HepG2 (cell line): ENCODE results near the gene NAP1L4.

Experiments used
- CREBL2 ChIP-seq: sonication (generic); formaldehyde crosslinking; IDR thresholded peaks from 2 replicates; pipeline ENCODE4 v1.8.1; 2023; ENCODE audit warnings: missing genetic modification reagents, mild to moderate bottlenecking, borderline replicate concordance
- CTCF ChIP-seq: sonication (generic); formaldehyde crosslinking; IDR thresholded peaks from 2 replicates; pipeline ENCODE4 v1.5.0; 2020; ENCODE audit warnings: mild to moderate bottlenecking, missing genetic modification reagents, moderate library complexity
- FOXP4 ChIP-seq: sonication (generic); formaldehyde crosslinking; IDR thresholded peaks from 2 replicates; pipeline ENCODE4 v1.4.0; 2020; ENCODE audit warnings: missing genetic modification reagents
- GABPA ChIP-seq, 2 experiments: IDR thresholded peaks; 2 replicates each; pipeline ENCODE4 v1.6.1; 2011 to 2016; ENCODE audit warnings: low read depth in 2 of 2, low read length in 1 of 2, missing biosample characterization in 1 of 2, missing genetic modification characterization in 1 of 2
- JUND ChIP-seq: sonication (generic); formaldehyde crosslinking; IDR thresholded peaks from 2 replicates; pipeline ENCODE4 v1.8.0; 2022; ENCODE audit warnings: mild to moderate bottlenecking, missing genetic modification reagents
- KAT8 ChIP-seq: IDR thresholded peaks from 2 replicates; pipeline ENCODE4 v1.6.1; 2016; ENCODE audit warnings: missing genetic modification reagents, missing compliant biosample characterization
- MXD4 ChIP-seq: IDR thresholded peaks from 2 replicates; pipeline ENCODE4 v1.6.1; 2016; ENCODE audit warnings: mild to moderate bottlenecking, missing biosample characterization, missing genetic modification reagents
- MZF1 ChIP-seq: sonication (generic); formaldehyde crosslinking; IDR thresholded peaks from 2 replicates; pipeline ENCODE4 v1.8.1; 2023; ENCODE audit warnings: mild to moderate bottlenecking, missing genetic modification reagents, borderline replicate concordance
- SALL2 ChIP-seq: sonication (generic); formaldehyde crosslinking; IDR thresholded peaks from 2 replicates; pipeline ENCODE4 v1.8.1; 2023; ENCODE audit warnings: mild to moderate bottlenecking, missing genetic modification reagents, inconsistent platforms
- TOPORS ChIP-seq: sonication (generic); formaldehyde crosslinking; IDR thresholded peaks from 2 replicates; pipeline ENCODE4 v1.8.0; 2023; ENCODE audit warnings: mild to moderate bottlenecking, missing genetic modification reagents
- ZBTB44 ChIP-seq: sonication (generic); formaldehyde crosslinking; IDR thresholded peaks from 2 replicates; pipeline ENCODE4 v1.4.0; 2020; ENCODE audit warnings: missing genetic modification reagents
- ZNF20 ChIP-seq: sonication (generic); formaldehyde crosslinking; IDR thresholded peaks from 2 replicates; pipeline ENCODE4 v1.4.0; 2020; ENCODE audit warnings: mild to moderate bottlenecking, moderate library complexity, missing genetic modification reagents
- ZNF496 ChIP-seq: sonication (generic); formaldehyde crosslinking; IDR thresholded peaks from 2 replicates; pipeline ENCODE4 v1.8.1; 2023; ENCODE audit warnings: mild to moderate bottlenecking, moderate library complexity, missing genetic modification reagents; ENCODE audit not compliant: insufficient replicate concordance
- ZNF512 ChIP-seq: sonication (generic); formaldehyde crosslinking; IDR thresholded peaks from 2 replicates; pipeline ENCODE4 v1.4.0; 2020; ENCODE audit warnings: mild to moderate bottlenecking, missing genetic modification reagents

- TF ChIP-seq CTCF (CRISPR knock-in tag), result no peak
- TF ChIP-seq ZNF512 (CRISPR knock-in tag), result no peak
- no peak for TF ChIP-seq KAT8 (CRISPR knock-in tag)
- no peak for TF ChIP-seq GABPA (IDR thresholded peaks at IDR 0.05; ENCODE audit: low read depth, low read length)
- TF ChIP-seq GABPA (CRISPR knock-in tag; IDR thresholded peaks at IDR 0.05; ENCODE audit: low read depth), result no peak
- no peak for TF ChIP-seq MXD4 (CRISPR knock-in tag)
- no peak for TF ChIP-seq FOXP4 (CRISPR knock-in tag)
- no peak for TF ChIP-seq JUND
- no peak for TF ChIP-seq ZNF496 (CRISPR knock-in tag)
- TF ChIP-seq TOPORS (CRISPR knock-in tag), result no peak
- TF ChIP-seq ZBTB44, result no peak
- TF ChIP-seq ZNF20 (CRISPR knock-in tag), result no peak
- no peak for TF ChIP-seq MZF1 (CRISPR knock-in tag)
- no peak for TF ChIP-seq SALL2
- no peak for TF ChIP-seq CREBL2 (CRISPR knock-in tag)
Observed at GRCh38 chr11:2949920-2950319, 42.2 kb downstream of the NAP1L4 start.
